Mammary epithelial cell (primary cell): Measurements from ENCODE around the gene B3GALT6.

Experiments used
- EZH2 ChIP-seq: IDR thresholded peaks from 2 replicates; pipeline ENCODE4 v1.6.1; 2012; ENCODE audit warnings: low read length, inconsistent platforms, borderline replicate concordance
- TF ChIP-seq, protein P1 (sequence below), 2 donors: IDR thresholded peaks in 1 of 2; conservative IDR thresholded peaks in 1 of 2; 2 replicates each; pipeline ENCODE4 v1.5.1; 2011 to 2012; ENCODE audit warnings: inconsistent platforms in 2 of 2, low read length in 2 of 2, mild to moderate bottlenecking in 2 of 2, control low read depth in 1 of 2, low read depth in 1 of 2; ENCODE audit not compliant: insufficient read depth in 1 of 2; ENCODE audit errors: extremely low read depth in 1 of 2

DNA sequence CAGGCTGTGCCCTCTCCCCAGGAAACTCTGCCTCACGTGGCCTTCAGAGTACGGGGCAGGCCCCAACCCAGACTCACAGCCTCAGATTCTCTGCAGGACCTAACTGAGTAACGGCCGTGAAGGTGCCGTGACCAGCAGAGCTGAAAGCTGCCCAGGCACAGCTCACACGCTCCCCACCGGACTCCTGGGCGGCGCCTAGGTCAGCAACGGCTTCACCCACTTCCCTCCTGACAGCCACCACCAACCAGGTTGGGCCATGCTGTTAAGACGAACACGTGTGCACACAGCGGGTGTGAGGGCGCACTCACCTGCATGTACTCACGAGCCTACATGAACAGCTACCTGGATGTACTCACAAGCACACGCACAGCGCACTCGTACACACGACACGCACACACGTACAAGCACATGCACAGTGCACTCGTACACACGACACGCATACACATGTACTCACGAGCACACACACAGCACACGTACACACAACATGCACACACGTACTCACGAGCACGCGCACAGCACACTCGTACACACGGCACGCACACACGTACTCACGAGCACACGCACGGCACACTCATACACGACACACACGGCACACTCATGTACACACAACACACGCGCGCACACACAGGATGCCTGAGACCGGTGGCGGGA is 9.3 kb upstream of the B3GALT6 start:
- TF ChIP-seq, protein P1, sequence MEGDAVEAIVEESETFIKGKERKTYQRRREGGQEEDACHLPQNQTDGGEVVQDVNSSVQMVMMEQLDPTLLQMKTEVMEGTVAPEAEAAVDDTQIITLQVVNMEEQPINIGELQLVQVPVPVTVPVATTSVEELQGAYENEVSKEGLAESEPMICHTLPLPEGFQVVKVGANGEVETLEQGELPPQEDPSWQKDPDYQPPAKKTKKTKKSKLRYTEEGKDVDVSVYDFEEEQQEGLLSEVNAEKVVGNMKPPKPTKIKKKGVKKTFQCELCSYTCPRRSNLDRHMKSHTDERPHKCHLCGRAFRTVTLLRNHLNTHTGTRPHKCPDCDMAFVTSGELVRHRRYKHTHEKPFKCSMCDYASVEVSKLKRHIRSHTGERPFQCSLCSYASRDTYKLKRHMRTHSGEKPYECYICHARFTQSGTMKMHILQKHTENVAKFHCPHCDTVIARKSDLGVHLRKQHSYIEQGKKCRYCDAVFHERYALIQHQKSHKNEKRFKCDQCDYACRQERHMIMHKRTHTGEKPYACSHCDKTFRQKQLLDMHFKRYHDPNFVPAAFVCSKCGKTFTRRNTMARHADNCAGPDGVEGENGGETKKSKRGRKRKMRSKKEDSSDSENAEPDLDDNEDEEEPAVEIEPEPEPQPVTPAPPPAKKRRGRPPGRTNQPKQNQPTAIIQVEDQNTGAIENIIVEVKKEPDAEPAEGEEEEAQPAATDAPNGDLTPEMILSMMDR (conservative IDR thresholded peaks at IDR 0.05 in 1 of 2, IDR thresholded peaks at IDR 0.05 in 1 of 2; ENCODE audit: extremely low read depth in 1 of 2, insufficient read depth in 1 of 2, low read depth in 1 of 2, low read length in 2 of 2): no peak
- no peak for TF ChIP-seq EZH2
